HG03196 (cell line): ENCODE results near the gene FAM107A.

Source experiments
- ATAC-seq: cut with Tn5 transposase; IDR thresholded peaks from one replicate; pipeline ENCODE4 v1.9.1; 2021; ENCODE audit not compliant: unreplicated experiment

FAM107A gene

GRCh38 chr3:58520403-58521335 lies 56.5 kb downstream of the FAM107A start:
- no peak for ATAC-seq

- no peak for ATAC-seq
Observed at GRCh38 chr3:58519668-58520402, 57.4 kb downstream of the FAM107A start.

DNA sequence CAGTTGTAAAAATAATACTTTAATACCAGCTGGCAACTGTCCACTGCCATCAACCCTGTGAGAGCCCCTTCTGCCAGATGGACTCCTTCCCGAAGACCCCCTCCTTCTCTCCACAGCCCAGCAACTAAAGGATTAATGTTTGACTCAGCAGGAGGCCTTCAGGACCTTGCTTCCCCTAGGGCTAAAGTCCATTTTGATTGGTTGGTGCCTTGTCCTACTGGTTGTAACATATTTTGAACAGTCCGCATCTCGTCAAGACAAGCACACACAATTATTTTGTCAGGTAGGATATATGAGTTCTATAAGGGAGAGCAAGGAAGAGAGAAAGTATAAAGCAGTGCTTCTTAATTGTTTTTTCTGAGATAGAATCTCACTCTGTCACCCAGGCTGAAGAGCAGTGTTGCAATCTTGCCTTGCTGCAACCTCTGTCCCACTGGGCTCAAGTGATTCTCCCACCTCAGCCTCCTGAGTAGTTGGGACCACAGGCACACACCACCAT lies 58.9 kb downstream of the FAM107A start:
- no peak for ATAC-seq

- no peak for ATAC-seq
Observed at GRCh38 chr3:58514405-58514804, 62.8 kb downstream of the FAM107A start.
